ENCODE results near the gene BCR. TPM values are rescaled to one million over a fixed set of nuclear protein-coding genes. Genes with fewer than 3 reads are reported as not detected.

BCR gene
- total RNA-seq, 1 donor from 2014 or later = 186 TPM

- DNase-seq = no peak
Measured at GRCh38 chr22:23232094-23232905, 52.0 kb downstream of the BCR start.

GRCh38 chr22:23233084-23233531, 52.8 kb downstream of the BCR start:
- no peak for DNase-seq

- DNase-seq = no peak
Measured at GRCh38 chr22:23233752-23234408, 53.6 kb downstream of the BCR start.

GRCh38 chr22:23234409-23235161, 54.3 kb downstream of the BCR start:
- no peak for DNase-seq

- no peak for DNase-seq
Measured at GRCh38 chr22:23235425-23235824, 55.1 kb downstream of the BCR start.

GRCh38 chr22:23236026-23236425, 55.7 kb downstream of the BCR start:
- no peak for DNase-seq

GRCh38 chr22:23236440-23237184, 56.3 kb downstream of the BCR start:
- no peak for DNase-seq

- DNase-seq = peak; percentile 41
Measured at GRCh38 chr22:23237201-23237798, 57.0 kb downstream of the BCR start.

GRCh38 chr22:23237841-23238240, 57.5 kb downstream of the BCR start:
- DNase-seq = no peak

GRCh38 chr22:23238707-23239106, 58.4 kb downstream of the BCR start:
- DNase-seq = no peak

- DNase-seq = no peak
Measured at GRCh38 chr22:23239429-23239828, 59.1 kb downstream of the BCR start.

GRCh38 chr22:23240639-23241389, 60.5 kb downstream of the BCR start:
- peak; percentile 81 for DNase-seq

- DNase-seq = no peak
Measured at GRCh38 chr22:23241562-23242472, 61.5 kb downstream of the BCR start.

GRCh38 chr22:23242473-23243001, 62.2 kb downstream of the BCR start:
- peak; percentile 39 for DNase-seq

GRCh38 chr22:23243006-23243573, 62.8 kb downstream of the BCR start:
- DNase-seq = no peak

- no peak for DNase-seq
Measured at GRCh38 chr22:23243859-23244689, 63.8 kb downstream of the BCR start.

GRCh38 chr22:23244690-23245044, 64.4 kb downstream of the BCR start:
- no peak for DNase-seq

GRCh38 chr22:23245045-23245798, 64.9 kb downstream of the BCR start:
- DNase-seq = no peak

Measured in dermis blood vessel endothelial cell (primary cell).